ENCODE measurements around the gene CNN3. TPM values are rescaled to one million over a fixed set of nuclear protein-coding genes. Genes with fewer than 3 reads are reported as not detected.

CNN3 gene
- total and polyA plus RNA-seq, 3 donors from 2014 or later: 45.9 to 114 (median 61.4) TPM

DNA sequence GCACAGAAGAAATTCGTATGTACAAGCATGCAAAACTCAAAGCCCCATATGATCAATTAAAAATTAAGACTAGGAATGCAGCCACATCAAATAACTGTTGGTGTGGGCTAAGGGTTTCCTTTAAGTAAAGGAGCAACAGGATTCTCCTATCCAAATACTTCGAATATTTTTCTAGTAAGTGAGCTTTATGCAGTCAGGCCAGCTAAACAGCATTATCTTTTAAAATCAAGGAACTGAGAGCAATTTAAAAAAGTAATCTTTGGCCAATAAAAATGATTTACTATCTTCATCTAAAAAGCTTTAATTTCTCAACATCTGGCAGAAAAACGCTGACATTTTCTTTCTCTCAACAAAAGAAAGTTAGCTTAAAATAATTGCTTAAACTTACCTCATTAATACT, 19.8 kb downstream of the CNN3 start:
- TF ChIP-seq, protein P1, sequence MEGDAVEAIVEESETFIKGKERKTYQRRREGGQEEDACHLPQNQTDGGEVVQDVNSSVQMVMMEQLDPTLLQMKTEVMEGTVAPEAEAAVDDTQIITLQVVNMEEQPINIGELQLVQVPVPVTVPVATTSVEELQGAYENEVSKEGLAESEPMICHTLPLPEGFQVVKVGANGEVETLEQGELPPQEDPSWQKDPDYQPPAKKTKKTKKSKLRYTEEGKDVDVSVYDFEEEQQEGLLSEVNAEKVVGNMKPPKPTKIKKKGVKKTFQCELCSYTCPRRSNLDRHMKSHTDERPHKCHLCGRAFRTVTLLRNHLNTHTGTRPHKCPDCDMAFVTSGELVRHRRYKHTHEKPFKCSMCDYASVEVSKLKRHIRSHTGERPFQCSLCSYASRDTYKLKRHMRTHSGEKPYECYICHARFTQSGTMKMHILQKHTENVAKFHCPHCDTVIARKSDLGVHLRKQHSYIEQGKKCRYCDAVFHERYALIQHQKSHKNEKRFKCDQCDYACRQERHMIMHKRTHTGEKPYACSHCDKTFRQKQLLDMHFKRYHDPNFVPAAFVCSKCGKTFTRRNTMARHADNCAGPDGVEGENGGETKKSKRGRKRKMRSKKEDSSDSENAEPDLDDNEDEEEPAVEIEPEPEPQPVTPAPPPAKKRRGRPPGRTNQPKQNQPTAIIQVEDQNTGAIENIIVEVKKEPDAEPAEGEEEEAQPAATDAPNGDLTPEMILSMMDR (IDR thresholded peaks at IDR 0.05): no peak
- TF ChIP-seq POLR2A (IDR thresholded peaks at IDR 0.05): no peak
- Histone ChIP-seq H3K36me3 (ENCODE audit: low read depth, missing control alignments) (no peaks in the 10 kb centered on the region), H3K27ac (no peak overlapping the region), H3K4me1 (no peaks in the 10 kb centered on the region), H3K9me3 (no peaks in the 10 kb centered on the region), H3K27me3 (no peaks in the 10 kb centered on the region), H3K4me3 (no peak overlapping the region)
- WGBS, 2 donors: 55 to 67% methylated on average over 3 of the region's 3 CpGs
- intact Hi-C loops (cut with DNase I; ENCODE audit: low total_unique reads): no loop called here
- DNase-seq: no peak

DNA sequence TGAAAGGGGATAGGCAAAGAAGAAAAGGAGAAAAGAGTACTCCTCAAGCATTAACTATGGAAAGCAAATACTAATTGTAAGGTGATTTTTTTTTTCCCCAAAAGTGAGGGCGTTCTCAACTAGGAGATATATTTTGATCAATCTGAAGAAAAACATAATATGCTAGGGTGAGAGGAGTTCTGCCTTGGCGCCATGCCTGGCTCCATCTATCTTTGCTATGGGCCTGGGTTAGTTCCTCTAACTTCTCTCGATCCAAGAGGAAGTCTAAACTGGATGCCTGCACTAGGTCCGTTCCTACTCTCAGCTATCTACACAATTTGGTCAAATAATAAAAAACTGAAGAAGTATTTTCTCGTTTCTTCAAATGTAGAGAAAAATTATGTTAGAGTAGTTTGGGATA, 20.5 kb downstream of the CNN3 start:
- Histone ChIP-seq H3K27me3 (no peaks in the 10 kb centered on the region), H3K4me3 (no peak overlapping the region), H3K27ac (no peak overlapping the region), H3K4me1 (no peaks in the 10 kb centered on the region), H3K36me3 (ENCODE audit: low read depth, missing control alignments) (no peaks in the 10 kb centered on the region), H3K9me3 (no peaks in the 10 kb centered on the region)
- DNase-seq: no peak
- intact Hi-C loops (cut with DNase I; ENCODE audit: low total_unique reads): no loop called here
- TF ChIP-seq, protein P1 (IDR thresholded peaks at IDR 0.05): no peak
- no peak for TF ChIP-seq POLR2A (IDR thresholded peaks at IDR 0.05)
- WGBS, 2 donors: 74 to 76% methylated on average over 5 of the region's 5 CpGs

DNA sequence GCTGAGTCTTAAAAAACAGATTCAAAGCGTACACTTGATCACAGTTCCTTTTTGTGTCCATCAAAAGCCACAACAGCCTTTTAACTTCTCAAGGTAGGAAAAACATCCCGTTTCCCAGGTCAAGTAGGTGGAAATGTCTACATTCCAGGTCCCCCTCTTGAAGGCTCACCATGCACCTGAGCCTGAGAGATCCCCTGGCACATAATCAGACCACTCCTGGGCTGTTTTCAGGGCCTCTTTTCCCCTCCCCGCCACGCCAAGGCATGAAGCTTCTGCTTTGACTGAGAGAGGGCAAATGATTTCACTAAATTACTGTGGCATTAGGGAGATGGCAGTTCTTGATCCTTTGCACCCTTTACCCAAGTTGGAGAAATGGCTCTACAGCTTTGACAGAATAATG, 21.7 kb downstream of the CNN3 start:
- no peaks in the 10 kb centered on the region for H3K4me1 ChIP-seq
- TF ChIP-seq, protein P1 (IDR thresholded peaks at IDR 0.05): no peak
- TF ChIP-seq POLR2A (IDR thresholded peaks at IDR 0.05): no peak
- no peak overlapping the region for H3K4me3 ChIP-seq
- H3K9me3 ChIP-seq: no peaks in the 10 kb centered on the region
- no peaks in the 10 kb centered on the region for H3K36me3 ChIP-seq (ENCODE audit: low read depth, missing control alignments)
- no peaks in the 10 kb centered on the region for H3K27me3 ChIP-seq
- 90 to 93% methylated on average over 4 of the region's 4 CpGs for WGBS, 2 donors
- H3K27ac ChIP-seq: no peak overlapping the region
- intact Hi-C loops (cut with DNase I; ENCODE audit: low total_unique reads): no loop called here
- no peak for DNase-seq

DNA sequence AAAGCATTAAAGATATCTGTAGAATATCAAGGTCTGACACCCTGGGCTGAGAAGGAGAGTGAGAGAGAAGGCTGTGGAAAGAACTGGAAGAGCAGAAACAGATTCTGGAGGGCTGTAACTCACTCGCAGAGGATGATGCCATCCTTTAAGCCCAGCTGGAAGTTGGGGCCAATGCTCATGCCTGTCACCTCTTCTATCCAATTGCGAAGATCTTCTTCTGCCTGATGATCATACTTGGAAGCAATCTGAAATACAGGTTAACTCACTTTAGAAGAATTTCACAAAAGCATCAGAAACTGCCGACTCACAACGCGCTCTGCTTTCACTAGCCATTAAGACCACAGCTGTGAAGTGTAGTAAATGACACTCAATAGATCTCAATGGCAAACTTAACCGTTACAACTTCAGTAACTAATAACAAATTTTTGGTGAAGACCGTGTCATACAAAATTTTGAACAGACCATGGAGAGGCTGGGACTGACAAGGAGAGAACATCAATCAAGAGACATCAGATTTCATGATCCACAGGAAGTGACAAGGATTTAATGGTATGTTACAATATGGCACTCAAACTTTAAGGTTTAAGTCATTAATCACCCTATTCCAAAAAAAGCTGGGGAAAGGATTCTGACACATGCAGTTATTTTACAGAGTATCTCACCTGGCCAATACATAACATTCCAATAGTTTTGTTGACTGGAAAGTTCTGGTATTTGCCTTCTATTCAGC, 23.5 kb downstream of the CNN3 start:
- Histone ChIP-seq H3K36me3 (ENCODE audit: low read depth, missing control alignments) (no peaks in the 10 kb centered on the region), H3K27ac (no peak overlapping the region), H3K9me3 (no peaks in the 10 kb centered on the region), H3K27me3 (no peaks in the 10 kb centered on the region), H3K4me1 (no peaks in the 10 kb centered on the region), H3K4me3 (no peak overlapping the region)
- DNase-seq: no peak
- 89 to 91% methylated on average over 7 of the region's 7 CpGs for WGBS, 2 donors
- intact Hi-C loops (cut with DNase I; ENCODE audit: low total_unique reads): no loop called here
- no peak for TF ChIP-seq POLR2A (IDR thresholded peaks at IDR 0.05)
- TF ChIP-seq, protein P1 (IDR thresholded peaks at IDR 0.05): no peak

DNA sequence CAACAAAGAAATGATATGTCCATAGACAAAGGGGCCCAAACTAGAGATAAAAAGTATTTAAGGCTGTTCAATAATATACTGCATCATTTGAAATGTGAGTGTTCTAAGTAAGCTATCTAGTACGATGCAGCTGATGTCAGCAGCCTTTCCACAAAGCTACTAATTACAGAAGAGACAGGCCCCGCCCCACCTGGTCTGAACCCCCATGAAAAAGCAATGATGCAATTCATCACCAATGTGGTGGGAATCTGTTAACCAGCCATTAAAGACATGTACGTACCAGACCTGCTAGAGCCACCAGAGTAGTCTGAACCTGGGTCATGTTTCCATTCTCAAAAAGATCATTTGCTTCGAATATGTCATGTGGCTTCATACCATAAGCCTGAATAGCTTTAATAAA, 25.1 kb downstream of the CNN3 start:
- DNase-seq: no peak
- Histone ChIP-seq H3K9me3 (no peaks in the 10 kb centered on the region), H3K4me3 (no peak overlapping the region), H3K4me1 (no peaks in the 10 kb centered on the region), H3K27ac (no peak overlapping the region), H3K36me3 (ENCODE audit: low read depth, missing control alignments) (no peaks in the 10 kb centered on the region), H3K27me3 (no peaks in the 10 kb centered on the region)
- no peak for TF ChIP-seq POLR2A (IDR thresholded peaks at IDR 0.05)
- TF ChIP-seq, protein P1 (IDR thresholded peaks at IDR 0.05): no peak
- intact Hi-C loops (cut with DNase I; ENCODE audit: low total_unique reads): no loop called here
- 84 to 85% methylated on average over 4 of the region's 4 CpGs for WGBS, 2 donors
